HCT116 (cell line): ENCODE data around the gene ACTN3. TPM values are rescaled to one million over a fixed set of nuclear protein-coding genes. Genes with fewer than 3 reads are reported as not detected.

Experiments used
- ATAC-seq: fragments of 200-7000 bp; cut with Tn5 transposase; 2 replicates; pipeline ENCODE4 v1.9.1; 2020; ENCODE audit warnings: mild to moderate bottlenecking, moderate library complexity
- BruUV-seq: library from RNA; stranded (reverse); fragments of 400-500 nt; replicated peaks from 2 replicates; lab custom pipeline; 2021; lab: Mats Ljungman, UMichigan
- CTCF ChIA-PET: fragments of 300-600 bp; sonication (Branson Sonifier 250); formaldehyde crosslinking; loops from one replicate; lab custom pipeline; 2021; ENCODE audit warnings: antibody characterized with exemption; lab: Charles Lee
- POLR2A ChIA-PET: fragments of 300-600, 350-600 bp; sonication (Branson Sonifier 250); formaldehyde crosslinking; loops from one replicate; lab custom pipeline; 2021; ENCODE audit warnings: antibody characterized with exemption; lab: Charles Lee
- RAD21 ChIA-PET, 2 experiments: fragments of 300-600 bp; sonication (Branson Sonifier 250); formaldehyde crosslinking; loops; one replicate each; lab custom pipeline; 2023; ENCODE audit warnings: low total read pairs in 2 of 2; ENCODE audit not compliant: uncharacterized antibody in 2 of 2, unreplicated experiment in 2 of 2, low non-redundant PET in 1 of 2; lab: Charles Lee
- DNase-seq: peaks from one replicate; pipeline ENCODE4 v3.0.0-alpha.2; 2010; ENCODE audit warnings: low read depth, low spot score
- H2AFZ ChIP-seq: fragments of 200-600 bp; shearing (Covaris generic), sonication (generic); 2 replicates; pipeline ENCODE4 v1.6.1; 2017; ENCODE audit warnings: low read depth, mixed run types, mixed read lengths, antibody characterized with exemption, low read length; ENCODE audit not compliant: poor library complexity, severe bottlenecking
- H3K27ac ChIP-seq: 2 replicates; pipeline ENCODE4 v1.5.1; 2012; ENCODE audit warnings: low read depth, low read length
- H3K27me3 ChIP-seq: fragments of 200-600 bp; sonication (generic); 2 replicates; pipeline ENCODE4 v1.6.1; 2016; ENCODE audit warnings: mixed run types, low read length, mixed read lengths; ENCODE audit not compliant: insufficient read depth
- H3K36me3 ChIP-seq, 2 experiments: fragments of 200-500 bp in 1 of 2; fragments of 200-600 bp in 1 of 2; sonication (Bioruptor generic) in 1 of 2; sonication (generic) in 1 of 2; 2 replicates each; pipeline versions ENCODE4 v1.5.1 to v1.6.1; 2014 to 2016; ENCODE audit warnings: low read length in 2 of 2, inconsistent platforms in 1 of 2, mixed read lengths in 1 of 2, mixed run types in 1 of 2; ENCODE audit not compliant: insufficient read depth in 2 of 2, control insufficient read depth in 1 of 2
- H3K4me1 ChIP-seq, 2 experiments: fragments of 200-600 bp in 1 of 2; sonication (generic) in 1 of 2; 2 replicates each; pipeline versions ENCODE4 v1.5.1 to v1.6.1; 2012 to 2017; ENCODE audit warnings: low read length in 2 of 2, inconsistent platforms in 1 of 2, mild to moderate bottlenecking in 1 of 2, mixed read lengths in 1 of 2, mixed run types in 1 of 2, moderate library complexity in 1 of 2; ENCODE audit not compliant: insufficient read depth in 2 of 2, control insufficient read depth in 1 of 2
- H3K4me2 ChIP-seq: fragments of 200-600 bp; sonication (generic); 2 replicates; pipeline ENCODE4 v1.6.1; 2017; ENCODE audit warnings: mixed run types, low read length, mixed read lengths
- H3K4me3 ChIP-seq, 2 experiments: fragments of 200-600 bp in 1 of 2; sonication (generic) in 1 of 2; replicated peaks in 1 of 2; 2 replicates each; pipeline ENCODE4 v1.5.1; 2011 to 2016; ENCODE audit warnings: low read length in 2 of 2, control low read depth in 1 of 2, low read depth in 1 of 2, mild to moderate bottlenecking in 1 of 2, mixed read lengths in 1 of 2, mixed run types in 1 of 2
- H3K79me2 ChIP-seq: fragments of 200-600 bp; sonication (generic); 2 replicates; pipeline ENCODE4 v1.6.1; 2017; ENCODE audit warnings: mild to moderate bottlenecking, mixed run types, low read length, moderate library complexity, mixed read lengths; ENCODE audit not compliant: insufficient read depth
- H3K9ac ChIP-seq: fragments of 200-600 bp; sonication (generic); 2 replicates; pipeline ENCODE4 v1.6.1; 2016; ENCODE audit warnings: low read length, mixed read lengths
- H3K9me2 ChIP-seq: fragments of 200-600 bp; sonication (generic), shearing (Covaris generic); 2 replicates; pipeline ENCODE4 v1.6.1; 2017; ENCODE audit warnings: mixed run types, mild to moderate bottlenecking, moderate library complexity; ENCODE audit not compliant: insufficient read depth
- H3K9me3 ChIP-seq, 2 experiments: fragments of 200-500 bp in 1 of 2; fragments of 200-600 bp in 1 of 2; sonication (Bioruptor generic) in 1 of 2; sonication (generic) in 1 of 2; 2 replicates each; pipeline ENCODE4 v1.6.1; 2014 to 2017; ENCODE audit warnings: low read length in 2 of 2, mixed read lengths in 2 of 2, inconsistent platforms in 1 of 2, low read depth in 1 of 2, mild to moderate bottlenecking in 1 of 2, mixed run types in 1 of 2, moderate library complexity in 1 of 2; ENCODE audit not compliant: control insufficient read depth in 1 of 2, insufficient read depth in 1 of 2
- H4K20me1 ChIP-seq: fragments of 200-600 bp; sonication (generic), shearing (Covaris generic); 2 replicates; pipeline ENCODE4 v1.6.1; 2017; ENCODE audit warnings: mixed run types, mild to moderate bottlenecking, moderate library complexity; ENCODE audit not compliant: insufficient read depth
- CBX3 ChIP-seq: IDR thresholded peaks from 2 replicates; pipeline ENCODE4 v1.6.1; 2012; ENCODE audit warnings: low read depth
- CEBPB ChIP-seq: IDR thresholded peaks from 2 replicates; pipeline ENCODE4 v1.6.1; 2012; ENCODE audit warnings: low read depth
- EGR1 ChIP-seq: IDR thresholded peaks from 2 replicates; pipeline ENCODE4 v1.6.1; 2012; ENCODE audit warnings: low read depth
- ELF1 ChIP-seq: IDR thresholded peaks from 2 replicates; pipeline ENCODE4 v1.6.1; 2012; ENCODE audit warnings: low read depth, borderline replicate concordance
- EZH2 ChIP-seq: fragments of 200-600 bp; sonication (generic); IDR thresholded peaks from 2 replicates; pipeline ENCODE4 v1.6.1; 2017; ENCODE audit warnings: antibody characterized with exemption, mixed run types
- EZH2phosphoT487 ChIP-seq: fragments of 200-600 bp; IDR thresholded peaks from 2 replicates; pipeline ENCODE4 v1.6.1; 2018; ENCODE audit warnings: antibody characterized with exemption, borderline replicate concordance
- FOSL1 ChIP-seq: IDR thresholded peaks from 2 replicates; pipeline ENCODE4 v1.6.1; 2012; ENCODE audit warnings: low read depth
- JUND ChIP-seq: IDR thresholded peaks from 2 replicates; pipeline ENCODE4 v1.6.1; 2012
- POLR2A ChIP-seq: IDR thresholded peaks from 2 replicates; pipeline ENCODE4 v1.7.0; 2011; ENCODE audit warnings: borderline replicate concordance; ENCODE audit not compliant: insufficient read depth, insufficient read length; ENCODE audit errors: extremely low read depth
- POLR2AphosphoS5 ChIP-seq: IDR thresholded peaks from 2 replicates; pipeline ENCODE4 v1.6.1; 2011; ENCODE audit warnings: mild to moderate bottlenecking, low read depth, low read length, moderate library complexity
- REST ChIP-seq: IDR thresholded peaks from 2 replicates; pipeline ENCODE4 v1.6.1; 2012; ENCODE audit warnings: low read depth
- SIN3A ChIP-seq: IDR thresholded peaks from 2 replicates; pipeline ENCODE4 v1.6.1; 2012; ENCODE audit warnings: low read depth
- SRF ChIP-seq: IDR thresholded peaks from 2 replicates; pipeline ENCODE4 v1.6.1; 2012; ENCODE audit warnings: low read depth
- TCF7L2 ChIP-seq: IDR thresholded peaks from 2 replicates; pipeline ENCODE4 v1.7.0; 2011; ENCODE audit warnings: borderline replicate concordance, inconsistent platforms; ENCODE audit not compliant: insufficient read depth, insufficient read length; ENCODE audit errors: extremely low read depth
- YY1 ChIP-seq: IDR thresholded peaks from 2 replicates; pipeline ENCODE4 v1.6.1; 2011; ENCODE audit warnings: low read length, low read depth, moderate library complexity, mild to moderate bottlenecking; ENCODE audit not compliant: insufficient replicate concordance; ENCODE audit errors: extremely low read depth
- intact Hi-C: fragments of 100-400 bp; cut with micrococcal nuclease; formaldehyde crosslinking; loops from 2 replicates; pipeline ENCODE4 v1.10.0; 2022
- total RNA-seq: library from RNA; stranded (reverse); gene quantifications from one replicate; pipeline ENCODE4 v1.2.1, GENCODE V29; 2021; ENCODE audit not compliant: unreplicated experiment
- TF ChIP-seq, protein P1 (sequence below), 3 experiments: fragments of 200-600 bp in 1 of 3; sonication (generic) in 1 of 3; IDR thresholded peaks in 2 of 3; conservative IDR thresholded peaks in 1 of 3; 2 replicates each; pipeline ENCODE4 v1.5.1; 2012 to 2017; ENCODE audit warnings: low read depth in 2 of 3, low read length in 2 of 3, antibody characterized with exemption in 1 of 3, borderline replicate concordance in 1 of 3, control low read depth in 1 of 3, mild to moderate bottlenecking in 1 of 3, mixed read lengths in 1 of 3, mixed run types in 1 of 3, moderate library complexity in 1 of 3; ENCODE audit not compliant: insufficient read depth in 1 of 3
- TF ChIP-seq, protein P2 (sequence below): IDR thresholded peaks from 2 replicates; pipeline ENCODE4 v1.6.1; 2012

ACTN3 gene
- total RNA-seq, 1 experiment from 2014 or later: not detected

- ChIA-PET RAD21 (no interaction called here), CTCF (no interaction called here), POLR2A (no interaction called here)
- no peak for DNase-seq
- no peaks in the 10 kb centered on the region for H3K9me3 ChIP-seq
- H3K4me3 ChIP-seq: no peak overlapping the region
- no peak overlapping the region for H3K27ac ChIP-seq
- H3K4me1 ChIP-seq: no peaks in the 10 kb centered on the region
- no peaks in the 10 kb centered on the region for H4K20me1 ChIP-seq
- intact Hi-C loops: no loop called here
- H3K79me2 ChIP-seq: no peaks in the 10 kb centered on the region
- no peaks in the 10 kb centered on the region for H3K9me2 ChIP-seq
- H3K36me3 ChIP-seq: no peaks in the 10 kb centered on the region
- H2AFZ ChIP-seq: no peak overlapping the region
- no peak for ATAC-seq
- no TSS peak for BruUV-seq
- no peak overlapping the region for H3K9ac ChIP-seq
- TF ChIP-seq EZH2phosphoT487 (no peak), SIN3A (no peak), ELF1 (no peak), CEBPB (no peak), FOSL1 (no peak), EZH2 (no peak), JUND (no peak), EGR1 (no peak), SRF (no peak), POLR2A (no peak), REST (no peak), TCF7L2 (no peak), POLR2AphosphoS5 (no peak), CBX3 (no peak), YY1 (no peak)
- TF ChIP-seq, protein P1, sequence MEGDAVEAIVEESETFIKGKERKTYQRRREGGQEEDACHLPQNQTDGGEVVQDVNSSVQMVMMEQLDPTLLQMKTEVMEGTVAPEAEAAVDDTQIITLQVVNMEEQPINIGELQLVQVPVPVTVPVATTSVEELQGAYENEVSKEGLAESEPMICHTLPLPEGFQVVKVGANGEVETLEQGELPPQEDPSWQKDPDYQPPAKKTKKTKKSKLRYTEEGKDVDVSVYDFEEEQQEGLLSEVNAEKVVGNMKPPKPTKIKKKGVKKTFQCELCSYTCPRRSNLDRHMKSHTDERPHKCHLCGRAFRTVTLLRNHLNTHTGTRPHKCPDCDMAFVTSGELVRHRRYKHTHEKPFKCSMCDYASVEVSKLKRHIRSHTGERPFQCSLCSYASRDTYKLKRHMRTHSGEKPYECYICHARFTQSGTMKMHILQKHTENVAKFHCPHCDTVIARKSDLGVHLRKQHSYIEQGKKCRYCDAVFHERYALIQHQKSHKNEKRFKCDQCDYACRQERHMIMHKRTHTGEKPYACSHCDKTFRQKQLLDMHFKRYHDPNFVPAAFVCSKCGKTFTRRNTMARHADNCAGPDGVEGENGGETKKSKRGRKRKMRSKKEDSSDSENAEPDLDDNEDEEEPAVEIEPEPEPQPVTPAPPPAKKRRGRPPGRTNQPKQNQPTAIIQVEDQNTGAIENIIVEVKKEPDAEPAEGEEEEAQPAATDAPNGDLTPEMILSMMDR (IDR thresholded peaks at IDR 0.05 in 2 of 3, conservative IDR thresholded peaks at IDR 0.05 in 1 of 3; ENCODE audit: borderline replicate concordance in 1 of 3, insufficient read depth in 1 of 3, low read depth in 2 of 3, low read length in 2 of 3): no peak
- TF ChIP-seq, protein P2, sequence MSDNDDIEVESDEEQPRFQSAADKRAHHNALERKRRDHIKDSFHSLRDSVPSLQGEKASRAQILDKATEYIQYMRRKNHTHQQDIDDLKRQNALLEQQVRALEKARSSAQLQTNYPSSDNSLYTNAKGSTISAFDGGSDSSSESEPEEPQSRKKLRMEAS: no peak
- TF ChIP-seq, all 23 proteins: peak for 0
- Histone ChIP-seq H3K27me3 (peaks cover 3% of the 10 kb centered on the region; the same call in 1 of the 2 replicates), H3K4me2 (no peak overlapping the region)
Measured at GRCh38 chr11:66566221-66566620, 19.5 kb downstream of the ACTN3 start.
